Measurements from ENCODE around the gene LGALS7.
A peak's percentile ranks its signal among the peaks of the same experiment; 100 is the strongest.

The LGALS7 gene

DNA sequence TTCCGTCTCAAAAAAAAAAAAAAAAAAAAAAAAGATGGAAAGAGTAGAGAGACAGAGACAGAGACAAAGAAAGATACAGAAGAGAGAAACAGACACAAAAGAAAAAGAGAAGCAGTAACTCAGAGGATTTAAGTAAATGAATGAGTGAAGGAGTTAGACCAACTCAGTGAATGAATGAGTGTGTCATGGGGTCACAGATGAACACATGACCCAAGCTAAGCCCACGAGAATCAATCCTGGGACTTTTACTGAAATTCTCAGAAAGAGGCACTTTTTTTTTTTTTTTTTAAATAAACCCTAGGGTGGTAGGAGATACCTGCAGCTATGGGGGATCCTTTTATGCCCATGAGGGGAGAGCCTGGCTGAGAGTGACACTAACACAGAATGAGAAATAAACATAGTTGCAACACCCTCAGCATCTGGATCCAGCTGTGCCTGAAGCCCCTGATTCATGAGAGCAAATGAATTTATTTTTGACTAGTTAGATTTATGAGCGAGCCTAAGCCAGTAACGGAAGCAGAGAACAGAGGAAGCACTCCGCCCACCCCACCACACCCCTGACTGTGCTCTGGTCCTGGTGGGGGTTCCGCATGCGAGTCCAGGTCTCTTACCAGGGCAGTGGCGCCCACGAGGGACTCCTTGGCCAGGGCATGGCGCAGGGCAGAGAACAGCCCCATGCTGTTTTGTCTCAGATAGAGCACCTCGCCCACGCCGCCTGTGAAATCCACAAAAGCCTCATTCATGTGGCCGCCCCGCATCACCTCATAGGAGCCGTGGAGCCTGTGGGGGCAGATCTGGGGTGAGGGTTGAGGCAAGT, 33.7 kb downstream of the LGALS7 start:
- FAIRE-seq = peak; percentile 30
- no peak for TF ChIP-seq POLR2AphosphoS5 (IDR thresholded peaks at IDR 0.05; ENCODE audit: low read depth, low read length)
- TF ChIP-seq POLR2A (IDR thresholded peaks at IDR 0.05; ENCODE audit: low read depth, low read length) = no peak
- no peak for TF ChIP-seq TAF1 (IDR thresholded peaks at IDR 0.05; ENCODE audit: borderline replicate concordance, low read depth, low read length)
- DNase-seq (ENCODE audit: insufficient read length) = peak; percentile 18

DNA sequence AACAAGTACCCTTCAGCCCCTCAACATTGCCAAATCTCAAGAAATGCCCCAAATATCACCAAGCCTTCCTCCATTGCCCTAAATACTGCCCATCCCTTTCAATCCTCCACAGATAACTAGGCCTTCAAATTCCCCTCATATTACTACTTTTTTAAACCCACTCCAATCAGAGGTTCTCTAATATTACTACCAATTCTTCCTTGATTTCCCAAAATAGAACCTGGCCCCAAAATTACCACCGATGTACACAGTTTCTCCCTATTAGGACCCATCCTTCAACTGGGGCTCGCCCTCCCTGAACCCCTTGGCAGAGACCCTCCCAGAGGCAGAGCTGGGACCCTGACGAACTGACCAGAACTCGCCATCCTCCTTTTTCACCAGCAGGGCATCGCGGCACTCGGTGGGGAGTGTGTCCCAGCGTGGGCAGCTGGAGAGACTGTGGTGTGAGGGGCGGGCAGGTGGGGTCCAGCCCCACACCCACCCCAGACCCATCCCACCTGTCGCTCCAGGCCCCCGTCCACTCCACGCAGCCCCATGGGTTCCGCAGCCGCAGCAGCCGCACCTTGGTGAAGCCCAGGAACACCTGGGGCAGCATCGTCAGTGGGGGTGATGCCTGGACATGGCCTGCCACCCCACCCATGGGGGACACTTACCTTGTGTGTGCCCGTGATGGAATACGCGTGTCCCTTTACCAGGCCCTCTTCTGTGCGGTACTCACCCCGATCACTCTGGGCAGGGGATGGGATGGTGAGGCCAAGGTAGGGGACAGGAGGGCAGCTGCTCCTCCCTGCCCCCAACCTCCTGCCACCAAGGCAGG, 35.2 kb downstream of the LGALS7 start:
- no peak for FAIRE-seq
- DNase-seq (ENCODE audit: insufficient read length) = no peak
- no peak for TF ChIP-seq TAF1 (IDR thresholded peaks at IDR 0.05; ENCODE audit: borderline replicate concordance, low read depth, low read length)
- no peak for TF ChIP-seq POLR2A (IDR thresholded peaks at IDR 0.05; ENCODE audit: low read depth, low read length)
- no peak for TF ChIP-seq POLR2AphosphoS5 (IDR thresholded peaks at IDR 0.05; ENCODE audit: low read depth, low read length)

DNA sequence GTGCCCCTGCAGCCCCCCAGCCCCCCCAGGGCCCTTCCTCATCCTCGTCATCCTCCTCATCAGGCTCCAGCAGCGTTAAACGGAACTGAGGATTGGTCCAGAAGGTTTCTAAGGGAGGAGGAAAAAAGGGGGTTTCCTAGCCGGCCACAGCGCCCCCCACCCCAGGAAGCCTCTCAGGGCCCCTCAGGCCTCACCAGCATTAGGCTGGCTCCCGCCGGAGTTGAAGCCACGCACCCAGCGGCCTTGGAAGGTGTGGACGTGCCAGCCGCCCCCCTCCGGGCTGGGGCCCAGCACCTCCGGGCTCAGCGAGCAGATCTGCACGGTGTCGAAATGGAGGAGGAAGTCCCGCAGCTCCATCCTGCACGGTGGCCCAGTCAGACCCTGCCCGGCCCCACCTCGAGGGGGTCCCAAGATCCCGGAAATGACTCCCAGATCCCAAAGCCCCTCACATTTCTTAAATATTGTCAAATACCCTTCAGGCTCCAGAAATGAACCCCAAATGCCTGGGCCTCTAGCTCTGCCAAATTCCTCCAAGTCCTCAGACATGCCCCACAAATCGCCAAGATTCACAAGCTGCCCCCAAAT, 35.9 kb downstream of the LGALS7 start:
- DNase-seq (ENCODE audit: insufficient read length) (no peak), FAIRE-seq (no peak)
- no peak for TF ChIP-seq POLR2AphosphoS5 (IDR thresholded peaks at IDR 0.05; ENCODE audit: low read depth, low read length)
- TF ChIP-seq TAF1 (IDR thresholded peaks at IDR 0.05; ENCODE audit: borderline replicate concordance, low read depth, low read length) = no peak
- TF ChIP-seq POLR2A (IDR thresholded peaks at IDR 0.05; ENCODE audit: low read depth, low read length) = no peak

DNA sequence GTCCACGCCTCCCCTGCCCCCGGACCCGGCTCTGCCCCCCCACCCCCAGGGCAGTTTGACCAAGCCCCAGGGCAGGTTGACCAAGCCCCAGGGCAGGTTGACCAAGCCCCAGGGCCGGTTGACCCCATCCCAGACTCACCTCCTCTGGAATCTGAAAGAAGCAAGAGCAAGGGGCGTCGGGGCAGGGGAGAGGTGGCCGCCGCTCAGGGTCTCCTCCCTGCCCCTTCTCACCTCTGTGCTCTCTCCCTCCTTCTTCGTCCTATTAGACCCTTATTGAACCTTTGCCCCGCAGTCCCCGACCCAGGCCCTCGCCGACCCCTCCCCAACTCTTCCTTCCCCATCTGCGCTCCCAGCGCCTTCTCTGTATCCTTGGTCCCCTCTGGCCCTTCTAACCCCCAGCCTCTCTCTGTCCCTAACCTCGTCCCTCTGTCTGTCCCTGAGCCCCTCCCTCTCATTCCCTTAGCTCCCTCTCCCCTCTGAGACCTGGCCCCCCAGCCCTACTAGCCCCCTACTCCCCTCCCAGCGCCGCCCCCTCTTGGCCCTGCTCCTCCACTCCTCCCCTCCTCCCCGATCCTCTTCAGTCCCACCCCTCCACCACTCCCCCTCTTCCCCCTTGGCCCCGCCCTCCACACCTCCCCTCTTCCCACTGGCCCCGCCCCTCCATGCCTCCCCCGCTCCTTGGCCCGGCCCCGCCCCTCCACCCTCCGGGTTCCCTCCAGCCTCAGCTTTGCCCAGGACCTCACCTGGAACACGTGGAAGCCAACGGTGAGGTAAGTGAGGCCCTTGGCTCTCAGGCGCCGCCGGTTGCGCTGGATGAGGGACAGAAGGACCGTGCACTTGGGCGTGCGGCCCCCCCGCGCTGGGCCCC, 36.7 kb downstream of the LGALS7 start:
- DNase-seq (ENCODE audit: insufficient read length) (peak; percentile 72), FAIRE-seq (peak; percentile 56)
- no peak for TF ChIP-seq POLR2A (IDR thresholded peaks at IDR 0.05; ENCODE audit: low read depth, low read length)
- TF ChIP-seq POLR2AphosphoS5 (IDR thresholded peaks at IDR 0.05; ENCODE audit: low read depth, low read length) = no peak
- no peak for TF ChIP-seq TAF1 (IDR thresholded peaks at IDR 0.05; ENCODE audit: borderline replicate concordance, low read depth, low read length)

DNA sequence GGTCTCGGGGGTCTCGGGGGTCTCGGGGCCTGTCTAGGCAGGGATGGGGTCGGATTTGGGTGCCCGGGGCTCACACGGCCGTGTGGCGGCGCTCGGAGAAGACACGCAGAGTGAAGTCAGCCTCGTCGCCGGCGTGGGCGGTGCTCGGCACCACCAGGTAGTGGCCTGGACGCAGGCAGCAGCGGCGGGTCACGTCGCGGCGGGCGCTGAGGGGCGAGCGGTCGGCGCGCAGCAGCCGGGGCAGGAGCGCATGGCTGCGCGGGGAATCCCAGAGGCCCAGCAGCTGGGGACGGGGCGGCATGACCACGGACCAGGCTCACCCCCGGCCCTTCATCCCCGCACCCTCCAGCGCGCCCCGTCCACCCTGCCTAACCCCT, 37.3 kb downstream of the LGALS7 start:
- FAIRE-seq (peak; percentile 83), DNase-seq (ENCODE audit: insufficient read length) (peak; percentile 66)
- TF ChIP-seq POLR2AphosphoS5 (IDR thresholded peaks at IDR 0.05; ENCODE audit: low read depth, low read length) (no peak), TAF1 (IDR thresholded peaks at IDR 0.05; ENCODE audit: borderline replicate concordance, low read depth, low read length) (no peak), POLR2A (IDR thresholded peaks at IDR 0.05; ENCODE audit: low read depth, low read length) (no peak)

DNA sequence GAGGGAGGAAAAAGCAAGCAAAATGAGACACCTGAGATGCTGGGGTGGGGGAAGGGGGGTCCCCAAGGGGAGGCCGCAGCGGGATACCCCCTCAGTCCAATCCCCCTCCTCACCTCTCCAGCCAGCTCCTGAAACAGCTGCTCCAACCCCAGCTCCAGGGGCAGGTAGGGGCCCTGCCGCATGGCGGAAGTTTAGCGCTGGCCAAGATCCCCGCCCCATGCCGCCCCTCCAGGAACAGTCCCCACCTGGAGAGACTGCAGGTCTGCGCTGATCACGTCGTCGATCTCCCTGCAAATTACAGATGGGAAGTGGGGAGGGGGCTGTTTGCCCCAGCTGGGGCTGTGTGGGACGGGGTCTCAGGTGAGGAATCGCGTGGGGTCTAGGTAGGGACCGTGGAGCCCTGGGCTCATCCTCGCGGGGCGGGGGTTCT, 38.0 kb downstream of the LGALS7 start:
- DNase-seq (ENCODE audit: insufficient read length) (no peak), FAIRE-seq (no peak)
- no peak for TF ChIP-seq TAF1 (IDR thresholded peaks at IDR 0.05; ENCODE audit: borderline replicate concordance, low read depth, low read length)
- TF ChIP-seq POLR2A (IDR thresholded peaks at IDR 0.05; ENCODE audit: low read depth, low read length) = no peak
- no peak for TF ChIP-seq POLR2AphosphoS5 (IDR thresholded peaks at IDR 0.05; ENCODE audit: low read depth, low read length)

DNA sequence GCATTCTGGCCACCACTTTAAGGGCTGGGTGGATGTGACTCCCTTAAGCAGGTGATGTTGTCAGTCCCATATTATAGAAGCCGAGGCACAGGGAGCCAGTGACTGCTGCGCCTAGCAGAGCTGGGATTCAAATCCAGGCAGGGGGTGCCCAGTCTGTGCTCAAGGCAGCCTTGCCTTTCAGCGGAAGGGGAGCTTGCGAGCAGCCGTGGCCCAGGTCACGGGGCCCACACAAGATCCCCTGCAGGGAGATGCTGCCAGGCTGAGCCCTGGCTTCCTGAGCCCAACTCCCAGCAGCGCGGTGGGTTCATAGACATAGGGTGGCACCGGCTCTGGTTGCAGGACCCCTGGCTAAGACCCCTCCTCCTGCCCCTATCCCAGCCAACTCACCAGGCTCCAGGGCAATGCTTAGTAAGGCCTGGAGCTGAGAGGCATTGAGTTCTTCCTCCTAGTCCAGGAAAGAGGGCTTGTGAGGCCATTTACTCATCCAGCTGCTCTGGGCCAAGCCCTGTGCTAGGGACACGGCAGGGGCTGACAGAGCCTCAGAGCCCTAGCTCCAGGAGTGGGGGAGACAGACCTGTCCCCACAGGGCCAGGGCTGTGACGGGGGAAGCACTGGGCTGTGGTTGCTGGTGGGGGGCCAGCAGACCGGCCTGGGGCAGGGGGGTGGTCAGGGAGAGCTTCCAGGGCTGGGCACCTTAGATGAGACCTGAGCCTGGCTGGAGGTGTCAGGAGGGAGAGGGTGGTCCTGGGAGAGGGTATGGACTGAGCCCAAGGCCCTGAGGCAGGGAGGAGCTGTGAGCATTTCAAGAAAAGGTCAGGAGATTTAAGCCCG, 38.7 kb downstream of the LGALS7 start:
- FAIRE-seq (peak; percentile 90), DNase-seq (ENCODE audit: insufficient read length) (no peak)
- TF ChIP-seq POLR2A (IDR thresholded peaks at IDR 0.05; ENCODE audit: low read depth, low read length) (no peak; the same call in 1 of the 2 replicates), TAF1 (IDR thresholded peaks at IDR 0.05; ENCODE audit: borderline replicate concordance, low read depth, low read length) (no peak), POLR2AphosphoS5 (IDR thresholded peaks at IDR 0.05; ENCODE audit: low read depth, low read length) (no peak)

DNA sequence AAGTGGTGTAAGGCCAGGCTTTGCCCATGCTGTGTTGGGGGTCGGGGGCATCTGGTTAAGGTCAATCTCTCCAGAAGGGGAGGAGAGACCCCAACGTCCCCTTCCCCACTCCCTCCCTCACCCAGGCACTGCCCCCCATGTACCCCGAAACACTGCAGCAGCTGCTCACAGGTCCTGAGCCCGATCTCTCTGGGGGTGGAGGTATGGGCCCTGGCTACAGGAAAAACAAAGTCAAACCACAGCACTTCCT, 39.2 kb downstream of the LGALS7 start:
- FAIRE-seq = no peak
- TF ChIP-seq TAF1 (IDR thresholded peaks at IDR 0.05; ENCODE audit: borderline replicate concordance, low read depth, low read length) (no peak), POLR2A (IDR thresholded peaks at IDR 0.05; ENCODE audit: low read depth, low read length) (no peak), POLR2AphosphoS5 (IDR thresholded peaks at IDR 0.05; ENCODE audit: low read depth, low read length) (no peak)
- DNase-seq (ENCODE audit: insufficient read length) = peak; percentile 67

DNA sequence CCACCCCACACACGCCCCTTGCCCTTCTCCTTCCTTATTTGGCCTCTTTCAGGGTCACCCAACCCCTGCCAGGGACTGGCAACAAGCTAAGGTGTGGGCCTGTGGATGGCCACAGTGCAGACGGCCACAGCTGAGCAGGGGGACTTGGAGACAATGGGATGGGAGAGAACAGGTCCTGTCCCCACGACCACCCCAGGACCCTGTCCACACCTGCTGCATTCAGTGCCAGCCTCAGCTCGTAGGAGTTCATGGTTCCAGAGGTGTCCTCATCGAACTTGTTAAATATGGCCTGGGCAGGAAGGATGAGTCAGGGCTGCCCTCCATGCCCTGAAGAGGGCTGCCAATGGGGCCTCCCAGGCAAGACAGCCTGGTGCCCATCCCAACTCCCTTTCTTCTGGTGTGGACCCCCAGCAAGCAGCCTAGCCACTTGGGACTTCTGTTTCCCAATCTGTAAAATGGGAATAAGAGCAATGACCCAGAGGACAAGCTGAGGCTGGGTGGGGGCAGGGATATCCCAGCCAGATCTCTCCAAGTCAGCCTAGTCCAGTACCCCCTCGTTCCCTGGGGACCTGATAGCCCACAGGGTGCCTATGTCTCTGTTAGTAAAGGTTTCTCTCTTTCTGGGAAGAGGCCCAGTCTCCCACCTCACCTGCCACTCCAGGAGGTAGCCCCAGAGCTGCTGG, 39.7 kb downstream of the LGALS7 start:
- FAIRE-seq = no peak
- TF ChIP-seq POLR2A (IDR thresholded peaks at IDR 0.05; ENCODE audit: low read depth, low read length) (no peak), TAF1 (IDR thresholded peaks at IDR 0.05; ENCODE audit: borderline replicate concordance, low read depth, low read length) (no peak), POLR2AphosphoS5 (IDR thresholded peaks at IDR 0.05; ENCODE audit: low read depth, low read length) (no peak)
- DNase-seq (ENCODE audit: insufficient read length) = no peak

DNA sequence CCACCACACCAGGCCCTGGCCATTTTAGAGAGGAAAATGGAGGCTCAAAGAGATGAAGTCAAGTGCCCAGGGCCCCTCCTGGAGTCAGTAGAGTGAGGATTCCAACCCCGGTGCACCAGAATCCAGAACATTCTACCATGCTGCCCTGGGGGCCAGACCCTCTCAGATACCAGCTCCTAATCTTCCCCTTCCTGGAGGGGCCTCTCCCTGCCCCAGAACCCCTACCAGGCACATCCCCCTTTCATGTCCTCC, 40.1 kb downstream of the LGALS7 start:
- TF ChIP-seq POLR2AphosphoS5 (IDR thresholded peaks at IDR 0.05; ENCODE audit: low read depth, low read length) (no peak), POLR2A (IDR thresholded peaks at IDR 0.05; ENCODE audit: low read depth, low read length) (no peak), TAF1 (IDR thresholded peaks at IDR 0.05; ENCODE audit: borderline replicate concordance, low read depth, low read length) (no peak)
- no peak for DNase-seq (ENCODE audit: insufficient read length)
- no peak for FAIRE-seq
